BJ (cell line): Measurements from ENCODE around the gene MYO7A. TPM values are rescaled to one million over a fixed set of nuclear protein-coding genes. Genes with fewer than 3 reads are reported as not detected.

Experiments used
- CTCF ChIA-PET: fragments of 350-600 bp; formaldehyde crosslinking; extraction: SDS; loops from one replicate; lab custom pipeline; 2021; ENCODE audit warnings: antibody characterized with exemption, inconsistent platforms; lab: Yijun Ruan, JAX
- POLR2A ChIA-PET: fragments of 300-600 bp; sonication (Branson Sonifier 250); formaldehyde crosslinking; extraction: SDS; loops from one replicate; lab custom pipeline; 2021; ENCODE audit warnings: antibody characterized with exemption; lab: Charles Lee
- DNase-seq: peaks from one replicate; pipeline ENCODE4 v3.0.0-alpha.2; 2011; ENCODE audit warnings: low read depth
- H3K27me3 ChIP-seq: 2 replicates; pipeline ENCODE4 v1.6.0; 2011; ENCODE audit warnings: low read length; ENCODE audit not compliant: control insufficient read depth, insufficient read depth
- H3K36me3 ChIP-seq: 2 replicates; pipeline ENCODE4 v1.5.1; 2011; ENCODE audit warnings: low read length; ENCODE audit not compliant: control insufficient read depth, insufficient read depth
- H3K4me3 ChIP-seq: 2 replicates; pipeline ENCODE4 v1.5.1; 2011; ENCODE audit warnings: low read depth, mild to moderate bottlenecking, control low read depth, low read length
- polyA plus RNA-seq: library from polyadenylated mRNA; depleted of rRNA; stranded (reverse); fragments of >200 nt; gene quantifications from 2 replicates; pipeline ENCODE4 v1.2.3, GENCODE V29; 2011
- TF ChIP-seq, protein P1 (sequence below): IDR thresholded peaks from 2 replicates; pipeline ENCODE4 v1.5.1; 2011; ENCODE audit warnings: low read depth, mild to moderate bottlenecking, control low read depth, inconsistent platforms, low read length, moderate library complexity; ENCODE audit not compliant: insufficient read depth

The MYO7A gene
- polyA plus RNA-seq, 1 experiment, result 0.01 TPM

- Histone ChIP-seq H3K27me3 (no peaks in the 10 kb centered on the region), H3K36me3 (no peaks in the 10 kb centered on the region), H3K4me3 (no peak overlapping the region)
- ChIA-PET POLR2A (no interaction called here), CTCF (interaction anchor here (0.6 to 2.2 kb wide), 4 partner anchors 8 to 317 kb away, joined by 3 to 9 read pairs (median 4); no protein-coding TSS in a partner anchor)
- DNase-seq, result no peak
- TF ChIP-seq, protein P1, sequence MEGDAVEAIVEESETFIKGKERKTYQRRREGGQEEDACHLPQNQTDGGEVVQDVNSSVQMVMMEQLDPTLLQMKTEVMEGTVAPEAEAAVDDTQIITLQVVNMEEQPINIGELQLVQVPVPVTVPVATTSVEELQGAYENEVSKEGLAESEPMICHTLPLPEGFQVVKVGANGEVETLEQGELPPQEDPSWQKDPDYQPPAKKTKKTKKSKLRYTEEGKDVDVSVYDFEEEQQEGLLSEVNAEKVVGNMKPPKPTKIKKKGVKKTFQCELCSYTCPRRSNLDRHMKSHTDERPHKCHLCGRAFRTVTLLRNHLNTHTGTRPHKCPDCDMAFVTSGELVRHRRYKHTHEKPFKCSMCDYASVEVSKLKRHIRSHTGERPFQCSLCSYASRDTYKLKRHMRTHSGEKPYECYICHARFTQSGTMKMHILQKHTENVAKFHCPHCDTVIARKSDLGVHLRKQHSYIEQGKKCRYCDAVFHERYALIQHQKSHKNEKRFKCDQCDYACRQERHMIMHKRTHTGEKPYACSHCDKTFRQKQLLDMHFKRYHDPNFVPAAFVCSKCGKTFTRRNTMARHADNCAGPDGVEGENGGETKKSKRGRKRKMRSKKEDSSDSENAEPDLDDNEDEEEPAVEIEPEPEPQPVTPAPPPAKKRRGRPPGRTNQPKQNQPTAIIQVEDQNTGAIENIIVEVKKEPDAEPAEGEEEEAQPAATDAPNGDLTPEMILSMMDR, result no peak
These were observed 76.1 kb downstream of the MYO7A start for GRCh38 chr11:77203901-77204753.

DNA sequence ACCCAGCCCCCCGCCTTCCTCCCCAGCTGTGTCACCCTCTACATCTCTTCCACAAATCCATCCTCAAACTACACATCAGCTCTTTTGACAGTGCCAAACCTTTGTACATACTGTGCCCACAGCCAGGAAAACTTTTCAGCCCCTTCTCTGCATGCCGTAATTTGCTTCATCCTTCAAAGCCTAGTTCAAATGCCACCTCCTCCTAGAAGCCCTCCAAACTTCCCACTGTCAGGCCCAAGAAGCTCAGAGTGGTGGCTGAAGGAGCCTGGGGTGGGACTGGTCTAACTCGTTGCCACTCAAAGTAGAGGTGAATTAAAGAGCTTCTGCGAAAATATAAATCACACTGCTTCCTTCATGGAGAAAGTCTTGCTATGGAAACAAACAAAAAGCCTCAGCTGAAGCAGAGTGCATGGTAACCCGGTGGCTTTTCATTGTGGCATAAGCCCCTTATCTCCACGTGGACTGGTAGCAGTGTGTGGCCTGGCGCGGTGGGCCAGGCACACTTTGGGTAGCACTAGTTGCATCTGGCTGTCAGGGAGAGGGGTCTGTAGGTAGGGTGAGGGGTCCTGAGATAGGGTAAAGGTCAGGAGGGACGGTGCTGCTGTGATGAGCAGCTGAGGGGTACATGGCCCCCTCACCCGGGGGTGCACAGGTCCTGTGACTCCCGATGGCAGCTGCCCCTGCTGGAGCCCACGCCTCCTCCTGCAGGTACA is 76.9 kb downstream of the MYO7A start:
- POLR2A ChIA-PET, result no interaction called here
- TF ChIP-seq, protein P1, result no peak
- CTCF ChIA-PET, result interaction anchor here (1.1 to 2.2 kb wide), 4 partner anchors 9 to 157 kb away, joined by 3 to 9 read pairs (median 4); no protein-coding TSS in a partner anchor

GRCh38 chr11:77205467-77206263 is 77.6 kb downstream of the MYO7A start:
- DNase-seq, result no peak

More for the DNA sequence above, 76.9 kb downstream of the MYO7A start:
- no peaks in the 10 kb centered on the region for H3K36me3 ChIP-seq
- H3K4me3 ChIP-seq, result no peak overlapping the region
- no peak for DNase-seq
- no peaks in the 10 kb centered on the region for H3K27me3 ChIP-seq

GRCh38 chr11:77206264-77207018 is 78.4 kb downstream of the MYO7A start:
- H3K36me3 ChIP-seq, result no peaks in the 10 kb centered on the region
- POLR2A ChIA-PET, result no interaction called here
- TF ChIP-seq, protein P1, result no peak
- no peak overlapping the region for H3K4me3 ChIP-seq
- DNase-seq, result no peak
- CTCF ChIA-PET, result interaction anchor here (1.1 kb wide), 1 partner anchor 159 kb away, joined by 3 read pairs; no protein-coding TSS in a partner anchor
- no peaks in the 10 kb centered on the region for H3K27me3 ChIP-seq

More at GRCh38 chr11:77205467-77206263, 77.6 kb downstream of the MYO7A start:
- Histone ChIP-seq H3K4me3 (no peak overlapping the region), H3K36me3 (no peaks in the 10 kb centered on the region), H3K27me3 (no peaks in the 10 kb centered on the region)
- TF ChIP-seq, protein P1, result no peak
- ChIA-PET CTCF (interaction anchor here (1.1 to 2.2 kb wide), 2 partner anchors 10 to 158 kb away, joined by 3 to 9 read pairs; no protein-coding TSS in a partner anchor), POLR2A (no interaction called here)
